ENCODE data around the gene SLC35A4. TPM values are rescaled to one million over a fixed set of nuclear protein-coding genes. Genes with fewer than 3 reads are reported as not detected.

The SLC35A4 gene
- total RNA-seq, 1 donor from 2014 or later: 77.9 TPM

GRCh38 chr5:140548300-140548688 lies 16.3 kb upstream of the SLC35A4 start:
- H3K4me3 Mint-ChIP-seq: peak overlapping the region; percentile 86
- ChIA-PET CTCF (interaction anchor here (1.5 to 2.3 kb wide), 3 partner anchors 9 to 99 kb away, joined by 4 to 12 read pairs (median 8); partner anchors contain the start of genes IK, NDUFA2, SRA1 and TMCO6), POLR2A (interaction anchor here (0.6 to 4.4 kb wide), 12 partner anchors 9 to 430 kb away, joined by 3 to 39 read pairs (median 15); partner anchors contain the start of genes ANKHD1, APBB3, IK and NDUFA2)
- H3K9me3 Mint-ChIP-seq: no peaks in the 10 kb centered on the region
- ATAC-seq (ENCODE audit: low read depth) (peak; percentile 6), DNase-seq (no peak)
- peaks cover 56% of the 10 kb centered on the region for H3K36me3 Mint-ChIP-seq (ENCODE audit: low read depth)
- peaks cover 34% of the 10 kb centered on the region for H3K4me1 Mint-ChIP-seq
- TF ChIP-seq, protein P1, sequence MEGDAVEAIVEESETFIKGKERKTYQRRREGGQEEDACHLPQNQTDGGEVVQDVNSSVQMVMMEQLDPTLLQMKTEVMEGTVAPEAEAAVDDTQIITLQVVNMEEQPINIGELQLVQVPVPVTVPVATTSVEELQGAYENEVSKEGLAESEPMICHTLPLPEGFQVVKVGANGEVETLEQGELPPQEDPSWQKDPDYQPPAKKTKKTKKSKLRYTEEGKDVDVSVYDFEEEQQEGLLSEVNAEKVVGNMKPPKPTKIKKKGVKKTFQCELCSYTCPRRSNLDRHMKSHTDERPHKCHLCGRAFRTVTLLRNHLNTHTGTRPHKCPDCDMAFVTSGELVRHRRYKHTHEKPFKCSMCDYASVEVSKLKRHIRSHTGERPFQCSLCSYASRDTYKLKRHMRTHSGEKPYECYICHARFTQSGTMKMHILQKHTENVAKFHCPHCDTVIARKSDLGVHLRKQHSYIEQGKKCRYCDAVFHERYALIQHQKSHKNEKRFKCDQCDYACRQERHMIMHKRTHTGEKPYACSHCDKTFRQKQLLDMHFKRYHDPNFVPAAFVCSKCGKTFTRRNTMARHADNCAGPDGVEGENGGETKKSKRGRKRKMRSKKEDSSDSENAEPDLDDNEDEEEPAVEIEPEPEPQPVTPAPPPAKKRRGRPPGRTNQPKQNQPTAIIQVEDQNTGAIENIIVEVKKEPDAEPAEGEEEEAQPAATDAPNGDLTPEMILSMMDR (IDR thresholded peaks at IDR 0.05): no peak
- H3K27me3 Mint-ChIP-seq: no peaks in the 10 kb centered on the region
- peak overlapping the region; percentile 95 for H3K27ac Mint-ChIP-seq
- intact Hi-C loops (cut with micrococcal nuclease): loop anchor here (5.0 kb wide), 1 partner anchor 146 kb away; the partner anchor contains the start of gene ANKHD1

GRCh38 chr5:140548791-140549190 lies 15.8 kb upstream of the SLC35A4 start:
- CTCF ChIA-PET: interaction anchor here (2.3 kb wide), 1 partner anchor 98 kb away, joined by 12 read pairs; the partner anchor contains the start of genes IK and NDUFA2
- H3K36me3 Mint-ChIP-seq (ENCODE audit: low read depth): peaks cover 57% of the 10 kb centered on the region
- no peak for ATAC-seq (ENCODE audit: low read depth)
- no peak for DNase-seq
- TF ChIP-seq, protein P1 (IDR thresholded peaks at IDR 0.05): no peak
- peak overlapping the region; percentile 86 for H3K4me3 Mint-ChIP-seq
- intact Hi-C loops (cut with micrococcal nuclease): loop anchor here (5.0 kb wide), 1 partner anchor 146 kb away; the partner anchor contains the start of gene ANKHD1
- no peaks in the 10 kb centered on the region for H3K9me3 Mint-ChIP-seq
- no peaks in the 10 kb centered on the region for H3K27me3 Mint-ChIP-seq
- peak overlapping the region; percentile 95 for H3K27ac Mint-ChIP-seq
- POLR2A ChIA-PET: interaction anchor here (0.6 to 4.4 kb wide), 7 partner anchors 9 to 430 kb away, joined by 11 to 39 read pairs (median 16); partner anchors contain the start of genes ANKHD1, APBB3, IK and NDUFA2
- H3K4me1 Mint-ChIP-seq: peaks cover 39% of the 10 kb centered on the region

DNA sequence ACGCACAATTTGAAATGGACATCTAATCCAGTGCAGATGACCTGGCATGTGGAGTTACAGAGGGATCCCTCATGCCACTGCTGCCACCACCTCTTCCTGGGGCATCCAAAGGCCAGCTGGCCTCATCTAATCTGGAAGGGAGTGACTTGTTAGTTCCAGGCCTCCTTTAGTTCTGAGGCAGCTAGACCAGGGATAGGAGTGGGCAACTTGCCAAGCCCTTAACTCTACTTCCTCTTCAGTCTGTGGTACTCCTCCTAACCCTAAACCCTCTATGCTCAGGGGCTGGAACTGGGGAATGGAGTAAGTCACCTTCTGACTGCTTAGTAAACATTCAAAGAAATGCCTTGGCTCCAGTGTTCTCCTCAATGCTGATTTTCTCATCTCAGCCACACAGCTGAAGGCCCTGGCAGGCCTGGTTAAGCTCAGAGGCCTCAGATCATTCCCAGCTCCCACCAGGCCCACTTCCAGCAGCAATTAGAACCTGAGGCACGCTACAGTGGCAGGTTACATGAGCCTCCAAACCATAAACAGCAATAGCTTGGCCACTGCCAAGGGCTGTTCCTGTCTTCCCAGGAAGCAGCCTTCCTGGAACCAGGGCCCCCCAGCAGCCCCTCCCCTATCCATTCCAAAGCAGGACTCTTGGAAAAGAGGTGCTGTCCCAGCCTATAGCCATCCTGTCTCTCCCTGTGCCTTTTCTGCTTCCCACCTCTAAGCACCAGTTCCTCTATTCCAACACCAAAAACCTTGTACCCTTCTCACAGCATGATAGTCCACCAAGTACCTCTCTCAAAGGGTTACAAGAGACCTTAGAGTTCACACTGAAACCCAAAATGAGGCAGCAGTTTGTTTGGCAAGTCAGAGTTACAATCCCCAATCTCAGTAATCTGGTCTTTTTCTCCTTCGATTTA lies 15.1 kb upstream of the SLC35A4 start:
- DNase-seq (no peak), ATAC-seq (ENCODE audit: low read depth) (no peak)
- TF ChIP-seq, protein P1 (IDR thresholded peaks at IDR 0.05): no peak
- H3K27ac Mint-ChIP-seq: peak overlapping the region; percentile 68
- CTCF ChIA-PET: interaction anchor here (2.3 kb wide), 1 partner anchor 98 kb away, joined by 12 read pairs; the partner anchor contains the start of genes IK and NDUFA2
- peaks cover 46% of the 10 kb centered on the region for H3K4me1 Mint-ChIP-seq
- H3K4me3 Mint-ChIP-seq: peak overlapping the region; percentile 58
- POLR2A ChIA-PET: interaction anchor here (2.9 to 4.4 kb wide), 2 partner anchors 8 to 15 kb away, joined by 30 to 39 read pairs; partner anchors contain the start of genes APBB3, SLC35A4 and SRA1
- H3K27me3 Mint-ChIP-seq: no peaks in the 10 kb centered on the region
- intact Hi-C loops (cut with micrococcal nuclease): loop anchor here (5.0 kb wide), 1 partner anchor 147 kb away; the partner anchor contains the start of gene ANKHD1
- peaks cover 55% of the 10 kb centered on the region for H3K36me3 Mint-ChIP-seq (ENCODE audit: low read depth)
- no peaks in the 10 kb centered on the region for H3K9me3 Mint-ChIP-seq

GRCh38 chr5:140550147-140551079 lies 14.2 kb upstream of the SLC35A4 start:
- POLR2A ChIA-PET: interaction anchor here (0.6 to 1.1 kb wide), 2 partner anchors 14 to 97 kb away, joined by 6 to 7 read pairs; partner anchors contain the start of genes IK and NDUFA2
- Mint-ChIP-seq H3K27me3 (no peaks in the 10 kb centered on the region), H3K4me1 (peaks cover 54% of the 10 kb centered on the region), H3K36me3 (ENCODE audit: low read depth) (peaks cover 54% of the 10 kb centered on the region), H3K27ac (no peak overlapping the region), H3K9me3 (no peaks in the 10 kb centered on the region), H3K4me3 (no peak overlapping the region)
- ATAC-seq (ENCODE audit: low read depth) (no peak), DNase-seq (no peak)
- intact Hi-C loops (cut with micrococcal nuclease): no loop called here
- TF ChIP-seq, protein P1 (IDR thresholded peaks at IDR 0.05): no peak
- CTCF ChIA-PET: no interaction called here

Measured in activated B cell treated with CpG ODN at 0.5 μM for 24 hours (primary cell).